ENCODE data around the gene SAYSD1.

DNA sequence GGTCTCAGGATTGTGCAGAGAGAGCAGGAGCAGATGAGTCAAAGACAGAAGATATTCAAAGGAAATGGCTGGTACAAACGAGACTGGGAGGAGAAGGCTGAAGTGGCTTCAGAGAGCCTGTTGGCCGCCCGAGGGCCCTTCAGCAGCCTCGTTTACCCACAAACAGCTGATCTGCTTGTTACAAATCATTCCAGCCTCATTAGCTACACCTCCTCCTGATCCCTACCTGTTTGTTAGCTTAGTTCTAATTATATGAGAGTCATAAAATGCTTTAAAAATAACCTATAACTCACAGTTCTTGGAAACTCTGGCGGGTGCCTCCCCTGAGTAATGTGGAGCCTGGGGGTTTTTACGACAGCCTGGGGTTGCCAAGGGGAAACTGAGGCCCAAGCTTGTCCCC is 53.8 kb downstream of the SAYSD1 start:
- TF ChIP-seq, protein P1, sequence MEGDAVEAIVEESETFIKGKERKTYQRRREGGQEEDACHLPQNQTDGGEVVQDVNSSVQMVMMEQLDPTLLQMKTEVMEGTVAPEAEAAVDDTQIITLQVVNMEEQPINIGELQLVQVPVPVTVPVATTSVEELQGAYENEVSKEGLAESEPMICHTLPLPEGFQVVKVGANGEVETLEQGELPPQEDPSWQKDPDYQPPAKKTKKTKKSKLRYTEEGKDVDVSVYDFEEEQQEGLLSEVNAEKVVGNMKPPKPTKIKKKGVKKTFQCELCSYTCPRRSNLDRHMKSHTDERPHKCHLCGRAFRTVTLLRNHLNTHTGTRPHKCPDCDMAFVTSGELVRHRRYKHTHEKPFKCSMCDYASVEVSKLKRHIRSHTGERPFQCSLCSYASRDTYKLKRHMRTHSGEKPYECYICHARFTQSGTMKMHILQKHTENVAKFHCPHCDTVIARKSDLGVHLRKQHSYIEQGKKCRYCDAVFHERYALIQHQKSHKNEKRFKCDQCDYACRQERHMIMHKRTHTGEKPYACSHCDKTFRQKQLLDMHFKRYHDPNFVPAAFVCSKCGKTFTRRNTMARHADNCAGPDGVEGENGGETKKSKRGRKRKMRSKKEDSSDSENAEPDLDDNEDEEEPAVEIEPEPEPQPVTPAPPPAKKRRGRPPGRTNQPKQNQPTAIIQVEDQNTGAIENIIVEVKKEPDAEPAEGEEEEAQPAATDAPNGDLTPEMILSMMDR (IDR thresholded peaks at IDR 0.05), result no peak
- no peak for TF ChIP-seq EZH2 (IDR thresholded peaks at IDR 0.05; ENCODE audit: borderline replicate concordance, insufficient read depth, low read depth, low read length, poor library complexity, severe bottlenecking)

All from B cell (primary cell).